NB4 (cell line): Measurements from ENCODE around the gene ZNF202.

Experiments
- CTCF ChIP-seq: IDR thresholded peaks from one replicate; pipeline ENCODE4 v1.5.1; 2012; ENCODE audit warnings: low read depth, low read length
- MAX ChIP-seq: IDR thresholded peaks from 2 replicates; pipeline ENCODE4 v1.6.1; 2011; ENCODE audit warnings: low read depth, low read length

DNA sequence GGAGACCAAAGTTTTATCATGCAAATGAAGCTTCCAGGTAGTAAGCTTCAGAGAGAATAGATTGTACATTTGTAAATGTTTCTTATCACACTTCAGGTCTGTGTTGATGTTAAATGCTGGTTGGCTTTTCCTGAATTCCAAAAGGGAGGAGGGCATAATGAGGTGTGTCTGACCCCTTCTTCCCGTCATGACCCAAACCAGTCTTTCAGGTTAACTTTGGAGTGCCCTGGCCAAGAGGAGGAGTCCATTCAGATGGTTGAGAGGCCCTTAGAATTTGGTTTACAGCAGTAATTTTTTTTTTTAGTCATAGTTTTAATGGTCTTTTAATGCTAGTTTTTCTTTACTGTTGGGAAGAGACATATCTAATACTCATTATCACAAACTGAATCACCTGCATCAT, 10.3 kb upstream of the ZNF202 start:
- TF ChIP-seq CTCF (no peak), MAX (no peak)
